SK-N-DZ (cell line): Measurements from ENCODE around the gene ALDH16A1.
A peak's percentile ranks its signal among the peaks of the same experiment; 100 is the strongest.
"Not testable (repeated sequence)": the region's sequence is repeated elsewhere in the genome, so short reads cannot be mapped to it uniquely, and the experiment has no call there.

ENCODE experiments used
- DNase-seq: peaks from one replicate; pipeline ENCODE4 v3.0.0-alpha.2; 2015; ENCODE audit warnings: low spot score

ALDH16A1 gene

DNA sequence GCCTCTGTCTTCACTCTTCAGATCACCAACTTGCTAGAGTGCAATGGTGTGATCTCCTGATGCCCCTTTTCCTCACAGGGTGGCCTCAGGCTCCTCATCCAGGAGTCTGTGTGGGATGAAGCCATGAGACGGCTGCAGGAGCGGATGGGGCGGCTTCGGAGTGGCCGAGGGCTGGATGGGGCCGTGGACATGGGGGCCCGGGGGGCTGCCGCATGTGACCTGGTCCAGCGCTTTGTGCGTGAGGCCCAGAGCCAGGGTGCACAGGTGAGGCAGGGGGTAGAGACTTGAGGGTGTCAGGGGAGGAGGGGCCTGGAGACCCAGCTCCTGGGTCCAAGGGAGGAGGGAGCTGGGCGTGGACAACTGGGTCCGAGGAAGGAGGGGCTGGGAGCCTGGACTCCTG is 9.5 kb downstream of the ALDH16A1 start:
- DNase-seq: no peak

DNA sequence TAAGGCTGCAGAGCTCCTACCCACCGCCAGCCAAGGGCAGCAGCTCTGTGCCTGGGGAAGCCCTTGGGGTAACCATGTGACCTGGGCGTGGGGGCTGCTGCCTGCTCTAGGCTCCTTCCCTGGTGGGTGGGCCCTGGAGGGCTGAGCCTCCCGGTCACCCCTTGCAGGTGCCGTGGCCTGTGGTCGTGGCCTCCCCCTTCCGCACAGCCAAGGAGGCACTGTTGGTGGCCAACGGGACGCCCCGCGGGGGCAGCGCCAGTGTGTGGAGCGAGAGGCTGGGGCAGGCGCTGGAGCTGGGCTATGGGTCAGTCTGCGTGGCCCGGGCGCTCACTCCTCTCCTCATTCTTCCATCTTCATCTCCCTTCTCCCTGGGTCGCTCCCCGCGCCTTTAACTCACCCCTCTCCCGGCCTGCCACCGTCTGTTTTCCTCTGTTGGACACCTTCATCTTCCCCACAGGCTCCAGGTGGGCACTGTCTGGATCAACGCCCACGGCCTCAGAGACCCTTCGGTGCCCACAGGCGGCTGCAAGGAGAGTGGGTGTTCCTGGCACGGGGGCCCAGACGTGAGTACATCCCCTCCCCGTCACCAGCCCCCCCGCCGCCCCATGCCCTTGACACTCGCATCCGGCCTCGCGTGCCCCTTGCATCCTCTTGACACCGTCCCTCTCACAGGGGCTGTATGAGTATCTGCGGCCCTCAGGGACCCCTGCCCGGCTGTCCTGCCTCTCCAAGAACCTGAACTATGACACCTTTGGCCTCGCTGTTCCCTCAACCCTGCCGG is 11.1 kb downstream of the ALDH16A1 start:
- DNase-seq: no peak

DNA sequence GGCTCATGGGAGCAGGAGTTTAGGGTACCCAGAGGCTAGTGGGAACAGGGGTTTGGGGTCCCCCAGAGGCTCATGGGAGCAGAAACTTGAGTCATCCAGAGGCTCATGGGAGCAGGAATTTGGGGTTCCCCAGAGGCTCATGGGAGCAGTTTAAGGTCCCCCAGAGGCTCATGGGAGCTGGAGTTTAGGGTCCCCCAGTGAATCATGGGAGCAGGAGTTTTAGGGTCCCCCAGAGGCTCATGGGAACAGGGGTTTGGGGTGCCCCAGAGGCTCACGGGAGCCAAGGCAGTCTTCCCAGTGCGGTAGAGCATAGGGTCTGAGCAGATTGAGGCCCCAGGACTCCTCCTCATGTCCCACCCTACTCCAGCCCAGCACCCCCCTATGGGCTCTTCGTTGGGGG is 12.3 kb downstream of the ALDH16A1 start:
- no peak for DNase-seq

DNA sequence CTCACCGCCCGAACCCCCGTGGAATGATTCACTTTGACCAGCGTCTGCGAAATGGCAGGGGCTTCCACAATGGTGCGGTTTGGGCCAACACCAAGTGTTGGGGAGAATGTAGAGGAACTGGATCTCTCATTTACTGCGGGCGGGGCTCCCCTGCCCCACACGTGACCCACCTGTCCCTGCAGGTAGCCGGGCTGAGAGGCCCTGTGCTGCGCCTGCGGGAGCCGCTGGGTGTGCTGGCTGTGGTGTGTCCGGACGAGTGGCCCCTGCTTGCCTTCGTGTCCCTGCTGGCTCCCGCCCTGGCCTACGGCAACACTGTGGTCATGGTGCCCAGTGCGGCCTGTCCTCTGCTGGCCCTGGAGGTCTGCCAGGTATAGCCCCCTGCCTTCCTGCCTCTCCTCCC is 15.2 kb downstream of the ALDH16A1 start:
- DNase-seq: no peak

DNA sequence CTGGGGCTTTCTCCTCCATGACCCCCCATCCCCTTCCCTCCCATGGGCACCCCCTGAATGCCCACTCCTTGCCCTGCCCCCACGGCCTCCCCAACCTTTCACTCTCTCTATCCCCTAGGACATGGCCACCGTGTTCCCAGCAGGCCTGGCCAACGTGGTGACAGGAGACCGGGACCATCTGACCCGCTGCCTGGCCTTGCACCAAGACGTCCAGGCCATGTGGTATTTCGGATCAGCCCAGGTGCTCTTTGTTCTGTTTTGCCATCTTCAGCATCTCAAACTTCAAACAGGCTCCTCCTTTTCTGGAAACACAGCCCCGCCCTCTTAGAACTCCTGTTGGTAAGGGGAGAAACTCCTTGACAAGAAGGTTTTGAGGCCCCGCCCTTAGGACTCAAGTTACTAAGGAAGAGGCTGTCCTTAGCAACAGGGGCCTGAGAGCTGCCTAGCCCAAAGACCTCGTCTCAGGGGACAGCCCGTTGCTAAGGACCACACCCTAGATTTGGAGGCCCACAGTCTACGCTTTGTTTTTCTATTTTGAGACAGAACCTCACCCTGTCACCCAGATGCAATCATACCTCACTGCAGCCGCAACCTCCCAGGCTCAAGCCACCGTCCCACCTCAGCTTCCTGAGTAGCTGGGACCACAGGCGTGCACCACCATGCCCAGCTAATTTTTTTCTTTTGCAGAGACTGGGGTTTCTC is 15.9 kb downstream of the ALDH16A1 start:
- no peak for DNase-seq

DNA sequence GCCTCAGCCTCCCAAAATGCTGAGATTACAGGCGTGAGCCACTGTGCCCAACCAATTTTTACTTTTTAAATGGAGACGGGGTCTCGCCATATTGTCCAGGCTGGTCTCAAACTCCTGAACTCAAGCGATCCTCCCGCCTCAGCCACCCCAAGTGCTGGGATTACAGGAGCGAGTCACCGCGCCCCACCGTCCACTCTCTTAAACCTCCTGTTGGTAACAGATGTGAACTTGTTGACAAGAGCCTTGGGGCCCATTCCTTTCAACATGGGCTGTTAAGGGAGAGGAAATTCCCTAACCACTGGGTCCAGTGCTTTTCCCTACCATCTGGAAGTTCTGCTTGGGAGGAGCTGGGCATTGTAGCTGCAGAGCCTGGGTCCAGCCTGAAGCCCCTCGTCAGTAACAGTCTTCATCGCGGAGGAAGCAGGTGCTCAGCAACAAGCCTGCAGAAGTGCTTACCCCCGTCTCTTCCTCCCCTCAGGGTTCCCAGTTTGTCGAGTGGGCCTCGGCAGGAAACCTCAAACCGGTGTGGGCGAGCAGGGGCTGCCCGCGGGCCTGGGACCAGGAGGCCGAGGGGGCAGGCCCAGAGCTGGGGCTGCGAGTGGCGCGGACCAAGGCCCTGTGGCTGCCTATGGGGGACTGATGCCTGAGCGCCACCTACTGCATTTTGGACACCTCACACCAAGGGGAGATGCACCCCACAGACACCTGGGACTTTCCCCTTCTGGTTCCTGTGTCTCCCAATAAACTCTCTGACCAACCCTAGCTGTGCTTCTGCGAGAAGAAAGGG is 17.0 kb downstream of the ALDH16A1 start:
- no peak for DNase-seq

DNA sequence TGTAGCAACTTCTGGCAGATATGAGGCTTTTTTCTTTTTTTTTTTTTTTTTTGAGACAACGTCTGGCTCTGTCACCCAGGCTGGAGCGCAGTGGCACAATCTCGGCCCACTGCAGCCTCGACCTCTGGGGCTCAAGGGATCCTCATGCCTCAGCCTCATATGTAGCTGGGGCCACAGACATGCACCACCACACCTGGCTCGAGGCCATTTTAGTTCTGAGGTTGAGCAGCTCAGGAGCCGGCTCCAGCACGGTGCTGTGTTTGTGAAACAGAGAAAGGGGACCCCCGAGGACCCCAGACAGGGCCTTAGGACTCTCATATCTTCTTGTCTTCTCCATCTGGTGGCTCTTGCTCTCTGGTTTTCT is 17.6 kb downstream of the ALDH16A1 start:
- no peak for DNase-seq

DNA sequence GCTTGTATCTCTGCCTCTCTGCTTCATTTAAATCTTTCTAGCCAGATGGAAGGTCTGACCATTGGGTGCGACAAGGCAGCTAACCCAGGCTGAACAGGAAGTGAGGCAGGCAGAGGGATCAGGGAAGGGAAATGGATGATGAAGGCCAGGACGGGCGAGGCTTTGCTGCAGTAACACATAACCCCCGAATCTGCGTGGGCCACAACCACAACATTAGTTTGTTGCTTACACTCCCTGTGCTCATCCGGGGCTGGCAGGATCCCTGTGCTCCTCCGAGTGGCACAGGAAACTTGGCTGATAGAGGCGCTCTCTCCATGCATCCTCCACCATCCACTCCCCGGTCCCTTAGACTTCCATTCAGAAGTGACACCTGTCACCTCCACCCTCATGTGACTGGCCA is 19.9 kb downstream of the ALDH16A1 start:
- DNase-seq: no peak

DNA sequence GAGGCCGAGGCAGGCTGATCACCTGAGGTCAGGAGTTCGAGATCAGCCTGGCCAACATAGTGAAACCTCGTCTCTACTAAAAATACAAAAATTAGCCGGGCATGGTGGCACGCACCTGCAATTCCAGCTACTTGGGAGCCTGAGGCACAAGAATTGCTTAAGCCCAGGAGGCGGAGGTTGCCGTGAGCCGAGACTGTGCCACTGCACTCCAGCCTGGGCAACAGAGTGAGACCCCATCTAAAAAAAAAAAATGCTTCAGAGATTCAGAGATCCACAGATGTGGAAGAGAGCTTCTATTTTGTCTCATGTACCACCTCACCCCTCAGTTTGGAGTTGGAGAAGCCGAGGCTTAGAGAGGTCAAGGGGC is 20.5 kb downstream of the ALDH16A1 start:
- not testable (repeated sequence) for DNase-seq

DNA sequence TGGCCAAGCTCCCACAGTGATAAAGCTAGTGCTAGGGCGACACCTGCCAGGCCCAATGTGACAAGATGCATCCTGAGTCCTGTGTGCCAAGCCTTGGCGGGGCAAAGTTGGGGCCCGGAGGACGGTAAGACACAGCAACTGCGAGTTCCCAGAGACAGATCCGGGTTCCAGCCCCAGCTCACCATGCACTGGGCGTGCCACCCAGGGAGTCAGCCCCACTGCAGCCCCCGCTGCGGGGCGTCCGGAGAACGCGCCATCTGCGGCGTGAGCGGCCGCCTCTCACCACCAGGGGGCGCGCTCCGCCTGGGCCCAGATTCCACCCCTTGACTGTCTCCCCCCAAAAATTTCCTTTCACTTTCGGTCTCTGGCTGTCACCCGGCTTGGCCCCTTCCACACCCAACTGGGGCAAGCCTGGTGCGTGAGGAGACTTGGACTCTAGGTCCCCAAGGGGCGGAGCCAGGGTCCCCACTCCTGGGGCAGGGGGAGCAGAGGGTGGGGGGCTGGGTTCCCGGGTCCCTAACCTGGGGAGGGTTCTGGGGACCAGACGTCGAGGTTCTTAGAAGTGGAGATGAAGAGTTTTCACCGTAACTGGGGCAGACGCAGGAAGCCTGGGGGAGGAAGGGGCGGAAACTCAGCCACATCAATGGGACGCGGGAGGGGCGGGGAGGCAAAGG is 21.0 kb downstream of the ALDH16A1 start, which contains the start of gene FLT3LG:
TSS of gene FLT3LG (plus strand) at position 348 of the 674 bp plus-strand sequence. CDS start 425 bp downstream, outside the sequence.
- DNase-seq: peak; percentile 41

DNA sequence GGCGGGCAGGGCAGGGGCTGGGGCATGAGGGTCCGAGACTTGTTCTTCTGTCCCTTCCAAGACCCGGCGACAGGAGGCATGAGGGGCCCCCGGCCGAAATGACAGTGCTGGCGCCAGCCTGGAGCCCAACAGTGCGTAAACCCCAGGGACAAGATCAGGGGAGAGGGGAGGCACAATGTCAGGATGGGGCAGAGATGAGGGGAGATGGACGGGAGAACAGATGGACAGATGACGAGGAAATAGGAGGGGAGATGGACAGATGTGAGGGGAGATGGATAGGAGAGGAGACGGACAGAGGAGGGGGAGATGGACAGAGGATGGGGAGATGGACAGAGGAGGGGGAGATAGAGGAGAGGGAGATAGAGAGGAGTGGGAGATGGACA is 21.5 kb downstream of the ALDH16A1 start:
- no peak for DNase-seq

DNA sequence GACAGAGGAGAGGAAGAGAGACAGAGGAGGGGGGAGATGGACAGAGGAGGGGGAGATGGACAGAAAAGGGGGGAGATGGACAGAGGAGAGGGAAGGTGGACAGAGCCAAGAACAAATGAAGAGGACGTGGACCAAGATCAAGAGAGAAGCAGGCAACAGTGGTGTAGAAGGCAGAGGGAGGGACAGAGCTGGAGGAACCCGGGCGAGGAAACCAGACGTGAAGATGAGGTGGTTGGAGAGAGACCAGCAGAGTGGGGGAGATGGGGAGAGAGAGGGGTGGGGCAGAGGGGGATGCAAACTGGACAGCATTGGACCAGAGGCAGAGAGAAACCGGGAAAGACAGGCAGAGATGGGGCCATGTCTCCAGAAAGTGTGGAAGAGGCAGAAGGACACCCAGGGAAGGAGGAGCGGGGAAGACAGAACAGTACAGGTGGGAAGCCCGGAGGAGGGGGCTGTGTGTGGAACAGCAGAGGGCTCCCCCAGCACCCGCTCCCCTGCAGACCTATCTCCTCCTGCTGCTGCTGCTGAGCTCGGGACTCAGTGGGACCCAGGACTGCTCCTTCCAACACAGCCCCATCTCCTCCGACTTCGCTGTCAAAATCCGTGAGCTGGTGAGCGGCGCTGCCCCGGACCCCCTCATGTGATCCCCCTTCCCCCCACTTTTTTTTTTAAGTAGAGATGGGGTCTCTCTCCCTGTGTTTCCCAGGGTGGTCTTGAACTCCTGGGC is 22.3 kb downstream of the ALDH16A1 start:
- no peak for DNase-seq

DNA sequence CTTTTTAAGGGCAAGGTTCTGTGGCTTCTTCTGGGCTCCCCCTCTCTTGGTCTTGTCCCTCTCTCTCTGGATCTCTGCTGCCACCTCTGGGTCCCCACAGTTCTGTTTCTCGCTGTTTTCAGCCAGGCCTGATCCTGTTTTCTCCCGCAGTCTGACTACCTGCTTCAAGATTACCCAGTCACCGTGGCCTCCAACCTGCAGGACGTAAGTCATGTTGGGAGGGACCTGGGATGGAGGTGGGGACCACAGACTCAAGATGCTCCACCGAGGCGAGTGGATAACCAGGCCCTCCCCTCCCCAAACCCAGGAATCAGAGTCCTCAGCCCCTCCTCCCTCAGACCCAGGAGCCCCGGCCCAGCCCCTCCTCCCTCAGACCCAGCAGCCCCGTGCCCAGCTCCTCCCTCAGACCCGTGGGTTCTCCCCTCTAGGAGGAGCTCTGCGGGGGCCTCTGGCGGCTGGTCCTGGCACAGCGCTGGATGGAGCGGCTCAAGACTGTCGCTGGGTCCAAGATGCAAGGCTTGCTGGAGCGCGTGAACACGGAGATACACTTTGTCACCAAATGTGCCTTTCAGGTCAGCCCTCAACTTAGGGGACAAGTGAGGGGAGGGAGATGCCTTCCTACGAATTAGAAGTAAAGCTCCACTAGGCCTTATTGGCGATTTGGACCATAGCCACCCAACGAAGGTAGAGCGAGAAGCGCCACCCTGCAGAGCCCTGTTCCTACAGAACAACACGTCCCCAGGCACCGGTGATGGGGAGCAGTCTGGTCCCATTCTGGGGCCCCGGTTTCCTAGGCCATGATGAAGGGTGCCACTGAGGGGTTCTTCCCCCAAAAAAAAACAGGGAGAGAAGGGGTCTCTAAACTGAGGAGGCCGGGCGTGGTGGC is 23.2 kb downstream of the ALDH16A1 start:
- DNase-seq: peak; percentile 78

DNA sequence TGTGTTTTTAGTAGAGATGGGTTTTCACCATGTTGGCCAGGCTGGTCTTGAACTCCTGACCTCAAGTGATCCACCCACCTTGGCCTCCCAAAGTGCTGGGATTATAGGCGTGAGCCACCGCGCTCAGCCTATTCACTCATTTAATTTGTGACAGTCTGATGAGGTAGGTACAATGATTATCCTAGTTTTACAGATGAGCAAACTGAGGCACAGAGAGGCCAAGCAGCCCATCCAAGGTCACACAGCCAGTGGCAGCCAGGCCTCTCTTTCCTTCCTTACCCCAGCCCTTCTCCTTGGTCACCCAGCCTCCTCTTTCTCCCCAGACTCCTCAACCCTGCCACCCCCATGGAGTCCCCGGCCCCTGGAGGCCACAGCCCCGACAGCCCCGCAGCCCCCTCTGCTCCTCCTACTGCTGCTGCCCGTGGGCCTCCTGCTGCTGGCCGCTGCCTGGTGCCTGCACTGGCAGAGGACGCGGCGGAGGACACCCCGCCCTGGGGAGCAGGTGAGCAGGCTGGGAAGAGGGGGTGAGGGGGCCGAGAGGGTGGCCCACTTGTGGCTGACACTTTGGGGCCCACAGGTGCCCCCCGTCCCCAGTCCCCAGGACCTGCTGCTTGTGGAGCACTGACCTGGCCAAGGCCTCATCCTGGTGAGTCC is 27.1 kb downstream of the ALDH16A1 start:
- DNase-seq: no peak

DNA sequence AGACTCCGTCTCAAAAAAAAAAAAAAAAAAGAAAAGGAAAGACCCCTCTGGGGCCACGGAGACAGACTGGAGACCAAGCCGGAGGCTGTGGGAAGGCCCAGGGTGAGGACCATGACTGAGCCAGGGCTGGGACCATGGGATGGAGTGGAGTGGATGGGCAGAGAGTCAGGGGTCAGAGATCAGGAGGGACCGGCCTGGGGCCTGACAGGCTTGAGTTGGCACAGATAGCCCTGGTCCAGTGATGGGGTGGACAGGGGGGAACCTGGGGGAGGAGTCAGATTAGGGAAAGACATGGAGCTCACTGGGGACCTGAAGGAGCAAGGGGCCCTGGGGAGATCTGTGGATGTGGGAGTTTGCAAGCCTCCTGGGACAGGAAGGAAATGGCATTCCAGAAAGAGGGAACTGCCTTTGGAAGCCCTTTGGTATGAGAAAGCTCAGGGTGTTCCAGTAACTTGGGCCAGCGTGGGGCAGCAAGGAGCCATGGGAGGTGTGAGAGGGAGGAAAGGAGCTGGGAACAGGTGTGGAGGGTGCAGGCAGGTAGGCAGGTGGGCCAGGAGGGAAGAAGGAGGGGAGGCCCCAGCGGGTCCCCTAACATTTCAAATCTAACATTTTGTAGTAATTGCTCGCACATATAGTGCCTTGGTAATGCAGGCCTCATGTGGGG is 28.1 kb downstream of the ALDH16A1 start:
- no peak for DNase-seq

DNA sequence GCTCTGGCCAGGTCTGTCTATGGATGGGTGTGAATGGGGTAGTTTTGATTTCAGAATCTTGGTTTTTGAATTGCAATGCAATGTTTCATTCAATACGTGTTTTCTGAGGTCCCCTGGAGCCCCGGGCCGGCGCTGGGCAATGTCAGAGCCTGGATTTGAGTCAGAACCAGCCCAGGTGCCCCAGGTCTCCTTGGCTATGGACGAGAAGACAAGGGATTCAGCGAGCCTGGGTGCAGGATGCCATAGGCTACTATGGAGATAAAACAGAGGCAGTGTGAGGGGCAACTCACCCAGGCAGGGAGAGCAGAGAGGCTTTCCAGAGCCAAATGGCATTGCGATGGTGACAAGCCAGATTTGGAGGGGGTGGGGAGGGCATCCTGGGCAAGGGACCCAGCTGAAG is 33.2 kb downstream of the ALDH16A1 start:
- no peak for DNase-seq

DNA sequence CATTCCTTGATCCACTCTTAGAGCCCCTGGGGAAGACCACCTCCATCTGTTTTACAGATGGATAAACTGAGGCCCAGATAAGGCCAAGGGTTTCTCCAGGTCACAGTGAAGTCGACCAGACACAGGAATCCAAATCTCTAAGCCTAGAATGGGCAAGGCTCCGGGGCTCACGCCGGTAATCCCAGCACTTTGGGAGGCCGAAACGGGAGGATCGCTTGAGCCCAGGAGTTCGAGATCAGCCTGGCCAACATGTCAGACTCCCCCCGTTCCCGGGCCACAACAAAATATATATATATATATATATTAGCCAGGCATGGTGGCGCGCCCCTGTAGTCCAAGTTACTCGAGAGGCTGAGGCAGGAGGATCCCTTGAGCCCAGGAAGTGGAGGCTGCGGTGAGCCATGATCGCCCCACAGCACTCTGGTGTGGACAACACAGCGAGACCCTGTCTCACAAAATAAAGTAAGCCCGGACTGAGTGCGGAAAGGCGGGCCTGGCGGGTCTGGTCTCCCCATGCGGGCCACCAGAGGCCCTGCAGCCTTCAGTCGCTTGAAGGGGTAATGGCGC is 33.8 kb downstream of the ALDH16A1 start:
- no peak for DNase-seq

DNA sequence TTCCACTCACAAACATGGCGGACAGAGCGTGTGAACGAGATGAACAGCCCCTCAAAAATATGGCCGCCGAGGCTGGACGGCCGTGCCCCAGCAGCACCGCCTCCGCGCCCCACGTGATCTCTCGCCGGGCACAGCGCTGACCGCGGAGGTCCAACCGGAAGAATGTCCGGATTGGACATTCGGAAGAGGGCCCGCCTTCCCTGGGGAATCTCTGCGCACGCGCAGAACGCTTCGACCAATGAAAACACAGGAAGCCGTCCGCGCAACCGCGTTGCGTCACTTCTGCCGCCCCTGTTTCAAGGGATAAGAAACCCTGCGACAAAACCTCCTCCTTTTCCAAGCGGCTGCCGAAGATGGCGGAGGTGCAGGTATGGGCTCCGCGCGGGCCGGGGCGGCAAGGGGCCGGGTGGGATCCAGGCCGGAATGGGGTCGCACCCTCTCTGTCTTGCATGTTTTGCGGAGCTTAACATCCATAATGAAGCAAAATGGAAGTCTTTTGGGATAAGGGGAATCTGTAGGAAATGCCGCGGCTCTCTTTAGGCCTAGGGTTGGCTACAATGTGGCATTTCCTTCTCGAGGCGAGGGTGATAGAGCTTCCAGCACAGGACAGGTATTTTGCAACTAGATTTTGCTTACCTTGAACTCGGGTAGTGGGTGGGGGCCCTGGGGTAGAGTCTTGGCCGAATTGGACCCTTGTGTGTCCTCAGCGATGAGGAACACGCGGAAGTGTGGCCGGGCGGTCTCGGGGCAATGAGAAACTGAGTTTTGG is 34.4 kb downstream of the ALDH16A1 start, which contains the start of gene RPL13A:
TSS of gene RPL13A (plus strand) at position 332 of the 769 bp plus-strand sequence. CDS start at position 354, 22 bp downstream.
- DNase-seq: peak; percentile 97
